DMS 273 treated with DMSO at 0.1 percent for 48 hours (cell line): ENCODE data around the gene ZDHHC14.
"Not testable (repeated sequence)": the region's sequence is repeated elsewhere in the genome, so short reads cannot be mapped to it uniquely, and the experiment has no call there.

Source experiments
- DNase-seq: peaks from one replicate; lab custom pipeline; 2025; lab: John Stamatoyannopoulos, UW

ZDHHC14 gene

DNA sequence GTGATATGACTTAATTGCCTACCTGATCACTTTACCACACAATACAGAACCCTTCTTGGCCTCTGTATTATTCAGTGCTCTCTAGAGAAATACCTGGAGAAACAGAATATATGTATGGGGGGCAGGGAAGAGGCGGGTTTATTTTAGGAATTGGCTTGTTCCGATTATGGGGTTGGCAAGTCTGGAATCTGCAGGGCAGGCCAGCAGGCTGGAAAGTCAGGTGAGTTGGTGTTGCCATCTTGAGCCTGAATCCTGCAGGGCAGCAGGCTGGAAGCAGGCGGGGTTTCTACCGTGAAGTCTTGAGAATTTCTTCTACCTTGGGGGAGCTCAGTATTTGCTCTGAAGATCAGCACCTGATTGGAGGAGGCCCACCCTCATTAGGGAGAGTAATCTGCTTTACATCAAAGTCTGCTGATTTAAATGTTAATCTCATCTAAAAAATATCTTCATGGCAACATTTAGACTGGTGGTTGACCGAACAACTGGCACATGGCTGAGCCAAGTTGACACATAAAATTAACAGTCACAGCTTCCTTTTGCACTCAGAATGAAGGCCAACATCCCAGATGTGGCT, 193.9 kb downstream of the ZDHHC14 start:
- no peak for DNase-seq

DNA sequence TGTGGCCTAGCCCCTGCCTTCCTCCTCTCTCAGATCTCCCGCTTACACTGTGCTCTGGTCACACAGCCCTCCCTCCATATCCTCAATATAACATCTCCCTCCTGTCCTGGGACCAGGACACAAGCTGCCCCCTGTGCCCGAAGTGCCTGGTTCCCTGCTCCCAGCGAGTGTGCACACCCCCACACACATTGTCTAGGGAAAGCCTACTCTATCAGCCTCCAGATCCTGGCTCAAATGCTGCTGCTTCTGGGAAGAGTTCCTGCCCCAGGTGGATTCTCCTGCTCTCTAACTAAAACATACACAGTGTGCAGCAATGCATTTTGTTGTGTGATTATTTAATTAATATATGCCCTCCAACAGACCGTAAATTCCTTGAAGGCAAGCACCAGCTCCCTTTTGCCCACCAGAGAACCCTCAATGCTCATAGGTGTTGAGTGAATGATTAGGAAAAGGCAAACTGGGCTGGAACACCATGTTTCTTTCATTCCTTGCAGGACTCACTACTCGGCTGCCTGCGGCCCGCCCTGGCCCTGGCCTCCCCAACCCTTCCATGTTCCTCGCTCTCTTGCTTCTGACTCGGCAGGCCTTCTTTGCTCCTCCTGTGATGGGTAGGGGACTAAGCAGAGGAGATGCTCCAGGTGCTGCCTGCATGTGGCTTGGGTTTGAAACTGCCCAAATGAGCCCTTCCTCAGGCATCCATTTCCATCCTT, 194.6 kb downstream of the ZDHHC14 start:
- DNase-seq: no peak

GRCh38 chr6:157576991-157577390, 196.0 kb downstream of the ZDHHC14 start:
- DNase-seq: not testable (repeated sequence)

GRCh38 chr6:157578527-157578926, 197.5 kb downstream of the ZDHHC14 start:
- DNase-seq: not testable (repeated sequence)

- DNase-seq: no peak
Measured at GRCh38 chr6:157579467-157580031, 198.6 kb downstream of the ZDHHC14 start.

GRCh38 chr6:157584036-157584435, 203.0 kb downstream of the ZDHHC14 start:
- DNase-seq: no peak

- no peak for DNase-seq
Measured at GRCh38 chr6:157585274-157586087, 204.5 kb downstream of the ZDHHC14 start.

DNA sequence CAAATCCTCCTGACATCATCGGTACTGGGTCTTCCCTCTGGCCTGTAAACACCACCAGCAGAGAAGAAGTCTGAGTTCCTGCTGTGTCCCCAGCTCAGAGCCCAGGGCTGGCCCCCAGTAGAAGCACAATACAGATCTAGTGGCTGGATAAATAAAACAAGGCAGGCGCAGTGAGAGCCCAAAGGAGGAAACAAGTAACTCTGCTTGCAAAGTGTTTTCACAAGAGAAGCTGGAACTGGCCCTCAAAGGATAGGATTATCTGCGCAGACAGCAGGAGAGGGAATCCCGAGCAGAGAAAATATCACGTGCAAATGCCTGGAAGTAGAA, 205.1 kb downstream of the ZDHHC14 start:
- DNase-seq: no peak

GRCh38 chr6:157586476-157587126, 205.6 kb downstream of the ZDHHC14 start:
- no peak for DNase-seq

GRCh38 chr6:157587127-157587926, 206.3 kb downstream of the ZDHHC14 start:
- DNase-seq: no peak

DNA sequence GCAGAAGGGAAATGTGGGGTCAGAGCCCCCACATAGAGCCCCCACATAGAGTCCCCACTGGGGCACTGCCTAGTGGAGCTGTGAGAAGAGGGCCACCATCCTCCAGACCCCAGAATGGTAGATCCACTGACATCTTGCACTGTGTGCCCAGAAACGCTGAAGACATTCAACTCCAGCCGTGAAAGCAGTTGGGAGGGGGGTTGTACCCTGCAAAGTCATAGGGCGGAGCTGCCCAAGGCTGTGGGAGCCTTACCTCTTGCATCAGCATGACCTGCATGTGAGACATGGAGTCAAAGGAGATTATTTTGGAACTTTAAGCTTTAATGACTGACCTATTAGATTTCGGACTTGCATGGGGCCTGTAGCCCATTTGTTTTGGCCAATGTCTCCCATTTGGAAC, 209.7 kb downstream of the ZDHHC14 start:
- DNase-seq: not testable (repeated sequence)

DNA sequence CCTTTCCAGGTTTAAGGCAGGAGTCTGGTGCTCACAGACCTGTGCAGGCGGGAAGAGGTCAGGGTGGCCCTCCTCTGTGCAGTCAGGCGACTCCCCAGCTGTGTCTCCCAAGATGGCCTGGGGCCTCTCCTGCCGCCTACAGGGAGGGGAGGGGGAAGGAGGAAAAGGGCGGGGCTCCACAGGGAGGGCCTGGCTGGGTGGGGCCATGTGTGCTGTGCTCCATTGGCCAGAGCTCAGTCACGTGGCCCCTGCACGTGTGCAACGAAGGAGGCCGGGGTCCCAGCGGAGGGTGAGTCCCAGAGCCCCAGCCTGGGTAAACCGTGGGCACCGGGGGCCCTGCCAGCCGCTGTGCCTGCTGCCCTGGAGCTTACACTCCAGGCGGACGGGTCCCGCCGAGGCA, 211.6 kb downstream of the ZDHHC14 start:
- no peak for DNase-seq

DNA sequence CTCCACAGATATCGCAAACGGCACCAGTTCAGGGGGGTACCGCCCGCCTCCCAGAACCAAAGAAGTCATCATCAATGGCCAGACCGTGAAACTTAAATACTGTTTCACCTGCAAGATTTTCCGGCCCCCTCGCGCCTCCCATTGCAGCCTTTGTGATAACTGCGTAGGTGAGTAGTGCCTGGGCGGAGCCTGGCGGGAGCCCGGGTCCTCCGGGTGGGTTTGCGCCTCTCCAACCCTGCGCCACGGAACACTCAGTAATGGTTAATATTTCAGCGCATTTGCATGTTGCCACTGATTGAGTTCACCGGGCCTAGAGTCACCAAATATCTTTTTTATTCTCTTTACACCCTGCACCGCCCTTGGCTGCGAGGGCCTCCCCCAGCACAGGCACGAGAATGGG, 212.0 kb downstream of the ZDHHC14 start:
- no peak for DNase-seq

GRCh38 chr6:157593596-157593995, 212.6 kb downstream of the ZDHHC14 start:
- no peak for DNase-seq

- DNase-seq: no peak
Measured at GRCh38 chr6:157594292-157594691, 213.3 kb downstream of the ZDHHC14 start.

GRCh38 chr6:157595768-157596167, 214.8 kb downstream of the ZDHHC14 start:
- no peak for DNase-seq

DNA sequence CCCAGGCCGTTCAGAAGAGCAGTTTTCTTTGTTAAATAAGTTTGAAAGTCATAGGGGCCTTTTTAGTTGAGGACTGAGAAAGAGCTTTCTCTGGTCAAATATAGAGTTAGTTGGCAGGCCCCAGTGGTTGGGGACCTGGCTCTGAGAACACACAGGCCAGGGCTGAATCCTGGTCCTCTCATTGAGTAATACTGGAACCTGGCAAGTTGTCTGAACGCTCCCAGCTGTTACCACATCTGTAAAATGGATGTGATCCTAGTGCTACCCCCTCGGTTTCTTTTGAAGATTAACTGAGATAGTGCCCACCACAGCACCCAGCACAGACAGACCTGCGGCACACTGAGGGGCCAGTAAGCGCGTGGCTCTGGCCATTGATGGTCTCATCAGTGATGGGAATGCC, 215.5 kb downstream of the ZDHHC14 start:
- DNase-seq: no peak

GRCh38 chr6:157596886-157597285, 215.9 kb downstream of the ZDHHC14 start:
- no peak for DNase-seq

DNA sequence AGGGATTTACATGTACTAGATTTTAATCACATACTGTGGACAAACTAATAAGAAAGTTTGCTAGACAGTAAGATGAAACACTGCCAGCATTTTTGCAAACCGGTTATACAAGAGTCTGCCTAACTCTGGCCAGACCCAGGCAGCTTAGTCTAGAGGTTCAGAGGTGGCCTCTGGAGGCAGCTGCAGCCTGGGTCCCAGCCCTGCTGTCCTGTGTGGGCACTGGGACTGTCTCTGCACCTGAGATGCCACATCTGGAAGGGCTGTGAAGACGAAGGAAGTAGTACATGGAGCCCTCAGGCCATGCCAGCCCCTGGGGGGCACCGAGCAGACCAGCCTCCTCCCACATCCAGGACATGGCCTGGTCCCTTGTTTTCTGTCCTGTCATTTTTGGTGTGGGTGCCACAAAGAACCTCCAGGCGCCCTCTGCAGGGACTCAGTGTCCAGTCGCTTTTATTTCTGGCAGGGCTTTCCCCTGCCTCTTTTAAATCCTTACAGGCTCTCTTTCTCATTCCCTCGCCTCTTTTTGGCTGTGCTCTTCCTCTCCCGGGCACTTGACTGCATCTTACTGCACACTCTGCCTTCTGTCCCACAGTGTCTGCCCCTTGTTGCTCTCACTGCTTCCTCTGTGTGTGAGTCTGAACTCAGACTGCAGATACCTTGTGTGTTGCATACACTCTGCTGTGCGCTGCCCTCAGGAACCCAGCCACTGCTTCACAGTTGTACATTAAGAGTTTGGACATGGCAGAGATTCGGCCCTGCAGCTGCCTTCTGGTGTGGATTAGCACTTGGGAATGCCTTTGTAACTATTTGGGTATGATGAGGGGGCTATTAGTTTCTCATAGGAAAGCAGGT, 216.7 kb downstream of the ZDHHC14 start:
- no peak for DNase-seq

DNA sequence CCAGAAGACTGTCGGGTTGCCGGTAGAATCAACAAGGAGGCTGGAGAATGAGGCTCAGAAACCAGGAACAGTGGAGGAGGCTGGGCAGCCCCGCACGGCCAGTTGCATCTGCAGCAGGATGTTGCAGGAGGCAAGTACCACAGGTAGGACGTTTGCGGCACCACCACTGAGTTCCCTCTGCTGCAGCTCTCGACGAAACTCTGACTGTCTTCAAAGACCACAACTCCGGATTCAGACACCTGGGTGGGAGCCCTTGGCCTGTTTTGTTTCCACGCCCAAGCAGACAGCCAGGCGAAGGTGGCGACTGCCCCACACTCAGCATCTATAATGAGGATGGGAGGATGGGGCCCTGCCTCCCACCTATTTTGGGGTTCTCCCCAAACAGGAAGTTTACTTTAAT, 218.2 kb downstream of the ZDHHC14 start:
- no peak for DNase-seq

- no peak for DNase-seq
Measured at GRCh38 chr6:157600807-157601206, 219.8 kb downstream of the ZDHHC14 start.
